Hepatocyte (in vitro differentiated cells): Measurements from ENCODE around the gene DEF6. TPM values are rescaled to one million over a fixed set of nuclear protein-coding genes. Genes with fewer than 3 reads are reported as not detected.
A peak's percentile ranks its signal among the peaks of the same experiment; 100 is the strongest.
"Not testable (repeated sequence)": the region's sequence is repeated elsewhere in the genome, so short reads cannot be mapped to it uniquely, and the experiment has no call there.

Experiments used
- DNase-seq: peaks from one replicate; pipeline ENCODE4 v3.0.0-alpha.2; 2016; ENCODE audit warnings: low spot score
- H2AFZ ChIP-seq: fragments of 200-600 bp; sonication (generic); 2 replicates; pipeline ENCODE4 v1.6.0; 2016; ENCODE audit warnings: antibody characterized with exemption, mild to moderate bottlenecking
- H3K27ac ChIP-seq: fragments of 200-600 bp; sonication (generic); 2 replicates; pipeline ENCODE4 v1.5.1; 2016; ENCODE audit warnings: mild to moderate bottlenecking
- H3K27me3 ChIP-seq: fragments of 200-600 bp; sonication (generic); 2 replicates; pipeline ENCODE4 v1.6.1; 2016
- H3K36me3 ChIP-seq: fragments of 200-600 bp; sonication (generic); replicated peaks from 2 replicates; pipeline ENCODE4 v1.5.1; 2016; ENCODE audit warnings: low read depth; ENCODE audit not compliant: insufficient read depth
- H3K4me1 ChIP-seq: fragments of 200-600 bp; sonication (generic); 2 replicates; pipeline ENCODE4 v1.5.1; 2016; ENCODE audit warnings: mild to moderate bottlenecking, moderate library complexity; ENCODE audit not compliant: insufficient read depth
- H3K4me2 ChIP-seq: fragments of 200-600 bp; sonication (generic); 2 replicates; pipeline ENCODE4 v1.6.0; 2016
- H3K4me3 ChIP-seq: fragments of 200-600 bp; sonication (generic); 2 replicates; pipeline ENCODE4 v1.5.1; 2016; ENCODE audit warnings: mild to moderate bottlenecking
- H3K79me2 ChIP-seq: fragments of 200-600 bp; sonication (generic); 2 replicates; pipeline ENCODE4 v1.6.0; 2017; ENCODE audit warnings: mild to moderate bottlenecking
- H3K9me2 ChIP-seq: fragments of 200-600 bp; sonication (generic); replicated peaks from 2 replicates; pipeline ENCODE4 v1.6.0; 2017; ENCODE audit warnings: mild to moderate bottlenecking; ENCODE audit not compliant: insufficient read depth
- H3K9me3 ChIP-seq: fragments of 200-600 bp; sonication (generic); 2 replicates; pipeline ENCODE4 v1.5.1; 2016; ENCODE audit warnings: low read depth, mild to moderate bottlenecking
- H4K20me1 ChIP-seq: fragments of 200-600 bp; sonication (generic); 2 replicates; pipeline ENCODE4 v1.6.0; 2016; ENCODE audit warnings: mild to moderate bottlenecking; ENCODE audit not compliant: insufficient read depth, poor library complexity, severe bottlenecking
- EZH2 ChIP-seq: fragments of 200-600 bp; sonication (generic); IDR thresholded peaks from 2 replicates; pipeline ENCODE4 v1.6.1; 2016; ENCODE audit warnings: antibody characterized with exemption, mild to moderate bottlenecking, borderline replicate concordance
- EZH2phosphoT487 ChIP-seq: fragments of 200-600 bp; sonication (generic); IDR thresholded peaks from one replicate; pipeline ENCODE4 v1.6.1; 2018; ENCODE audit warnings: antibody characterized with exemption, mild to moderate bottlenecking, low read depth, moderate library complexity; ENCODE audit not compliant: unreplicated experiment, severe bottlenecking
- WGBS: methylation state at CpG from one replicate; pipeline ENCODE4 v1.1.6; 2016; ENCODE audit warnings: low lambda C conversion rate; ENCODE audit errors: missing lambda C conversion rate; 5-methylcytosine and 5-hydroxymethylcytosine counted together
- polyA plus RNA-seq: library from polyadenylated mRNA; unstranded; fragments of >200 nt; fragmentation: Nextera tagmentation; extraction: Ambion mirVana; gene quantifications from 2 replicates; pipeline ENCODE4 v1.2.1, GENCODE V29; 2016
- total RNA-seq: library from RNA; depleted of rRNA; stranded (reverse); fragments of >200 nt; gene quantifications from 2 replicates; pipeline ENCODE4 v1.2.3, GENCODE V29; 2014
- TF ChIP-seq, protein P1 (sequence below): fragments of 200-600 bp; sonication (generic); IDR thresholded peaks from 2 replicates; pipeline ENCODE4 v1.5.1; 2016; ENCODE audit warnings: antibody characterized with exemption, mild to moderate bottlenecking; ENCODE audit not compliant: poor library complexity

Gene DEF6
- total and polyA plus RNA-seq, 2 experiments from 2014 or later, result 3.7 to 3.8 TPM

DNA sequence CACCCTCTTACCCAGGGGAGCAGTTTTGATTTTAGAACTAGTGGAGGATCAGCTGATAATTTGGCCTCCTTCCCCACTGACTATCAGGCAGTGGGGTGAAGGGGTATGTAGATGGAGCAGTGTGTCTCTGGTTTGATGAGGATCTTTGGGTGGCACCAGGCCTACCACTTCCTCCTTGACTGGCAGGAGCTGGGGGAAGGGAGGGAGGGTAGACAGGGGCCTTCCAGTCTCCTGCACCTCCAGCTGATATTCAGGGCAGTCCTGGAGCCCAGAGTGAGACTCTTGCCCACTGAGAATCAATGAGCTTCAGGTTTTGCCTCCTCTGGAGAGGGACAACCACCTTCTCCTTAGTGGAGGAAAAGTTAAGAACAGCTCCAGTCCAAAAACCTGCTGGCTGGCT, 3.2 kb downstream of the DEF6 start:
- peaks cover 10% of the 10 kb centered on the region for H3K4me1 ChIP-seq
- no peaks in the 10 kb centered on the region for H3K79me2 ChIP-seq
- H3K27ac ChIP-seq, result no peak overlapping the region

DNA sequence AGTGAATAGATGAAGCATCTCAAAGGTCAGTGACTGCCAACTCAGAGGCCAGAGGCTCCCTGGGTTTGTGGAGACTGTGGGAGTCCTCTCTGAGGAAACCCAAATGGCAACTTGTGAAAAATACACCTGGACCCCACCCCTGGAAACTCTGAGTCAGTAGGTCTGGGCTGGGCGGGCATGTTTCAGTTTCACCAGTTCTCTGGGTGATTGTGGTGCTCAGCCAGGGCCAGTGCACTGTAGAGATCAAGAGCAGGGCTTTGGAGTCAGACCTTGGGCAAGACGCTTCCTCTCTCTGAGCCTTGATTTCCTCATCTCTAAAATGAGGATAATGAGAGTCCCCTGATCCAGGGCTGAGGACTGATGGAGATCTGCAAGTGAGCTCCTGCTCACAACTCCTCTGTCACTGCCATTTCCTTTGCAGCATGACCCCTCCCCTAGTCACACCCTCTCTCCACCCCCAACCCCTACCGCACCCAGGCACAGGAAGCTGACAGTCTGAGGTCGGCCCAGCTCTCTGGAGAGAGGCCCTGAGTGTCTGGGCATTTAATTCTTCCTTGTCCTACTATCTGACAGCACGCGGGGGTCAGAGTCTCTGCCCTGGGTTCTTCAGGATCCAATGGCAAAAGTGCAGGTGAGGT, 5.1 kb downstream of the DEF6 start:
- Histone ChIP-seq H3K79me2 (no peaks in the 10 kb centered on the region), H3K4me3 (no peak overlapping the region), H3K9me3 (no peaks in the 10 kb centered on the region), H4K20me1 (no peaks in the 10 kb centered on the region), H3K27ac (peak overlapping the region; percentile 33), H3K9me2 (no peaks in the 10 kb centered on the region), H3K36me3 (no peaks in the 10 kb centered on the region), H2AFZ (no peak overlapping the region), H3K4me1 (peaks cover 10% of the 10 kb centered on the region), H3K4me2 (no peak overlapping the region), H3K27me3 (no peaks in the 10 kb centered on the region)
- WGBS, result 50% methylated on average over 6 of the region's 6 CpGs
- no peak for TF ChIP-seq EZH2phosphoT487
- TF ChIP-seq, protein P1, sequence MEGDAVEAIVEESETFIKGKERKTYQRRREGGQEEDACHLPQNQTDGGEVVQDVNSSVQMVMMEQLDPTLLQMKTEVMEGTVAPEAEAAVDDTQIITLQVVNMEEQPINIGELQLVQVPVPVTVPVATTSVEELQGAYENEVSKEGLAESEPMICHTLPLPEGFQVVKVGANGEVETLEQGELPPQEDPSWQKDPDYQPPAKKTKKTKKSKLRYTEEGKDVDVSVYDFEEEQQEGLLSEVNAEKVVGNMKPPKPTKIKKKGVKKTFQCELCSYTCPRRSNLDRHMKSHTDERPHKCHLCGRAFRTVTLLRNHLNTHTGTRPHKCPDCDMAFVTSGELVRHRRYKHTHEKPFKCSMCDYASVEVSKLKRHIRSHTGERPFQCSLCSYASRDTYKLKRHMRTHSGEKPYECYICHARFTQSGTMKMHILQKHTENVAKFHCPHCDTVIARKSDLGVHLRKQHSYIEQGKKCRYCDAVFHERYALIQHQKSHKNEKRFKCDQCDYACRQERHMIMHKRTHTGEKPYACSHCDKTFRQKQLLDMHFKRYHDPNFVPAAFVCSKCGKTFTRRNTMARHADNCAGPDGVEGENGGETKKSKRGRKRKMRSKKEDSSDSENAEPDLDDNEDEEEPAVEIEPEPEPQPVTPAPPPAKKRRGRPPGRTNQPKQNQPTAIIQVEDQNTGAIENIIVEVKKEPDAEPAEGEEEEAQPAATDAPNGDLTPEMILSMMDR, result no peak
- TF ChIP-seq EZH2, result no peak
- peak; percentile 50 for DNase-seq

More for the DNA sequence above, 3.2 kb downstream of the DEF6 start:
- no peak overlapping the region for H2AFZ ChIP-seq
- H3K9me2 ChIP-seq, result no peaks in the 10 kb centered on the region
- no peaks in the 10 kb centered on the region for H3K36me3 ChIP-seq
- no peaks in the 10 kb centered on the region for H3K9me3 ChIP-seq
- H3K4me3 ChIP-seq, result no peak overlapping the region
- no peaks in the 10 kb centered on the region for H4K20me1 ChIP-seq
- H3K27me3 ChIP-seq, result no peaks in the 10 kb centered on the region
- no peak for DNase-seq
- no peak for TF ChIP-seq EZH2
- no peak overlapping the region for H3K4me2 ChIP-seq

DNA sequence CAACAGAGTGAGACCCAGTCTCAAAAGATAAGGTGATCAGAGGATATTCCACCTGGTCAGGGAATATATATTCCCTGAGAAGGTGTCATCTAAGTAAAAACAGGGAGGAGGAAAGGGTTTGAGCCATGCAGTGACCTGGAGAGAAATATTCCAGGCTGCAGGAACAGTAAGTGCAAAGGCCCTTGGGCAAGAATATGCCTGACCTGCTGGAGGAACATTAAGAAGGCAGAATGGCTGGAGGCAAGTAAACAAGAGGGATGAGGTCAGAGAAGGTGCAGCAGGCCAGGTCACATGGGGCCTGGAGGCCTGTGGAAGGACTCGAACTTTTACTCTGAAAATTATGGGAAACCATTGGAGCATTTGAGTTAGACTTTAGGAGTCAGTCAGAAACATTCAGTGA, 6.7 kb downstream of the DEF6 start:
- Histone ChIP-seq H3K4me3 (no peak overlapping the region), H4K20me1 (no peaks in the 10 kb centered on the region), H2AFZ (no peak overlapping the region), H3K36me3 (no peaks in the 10 kb centered on the region), H3K27ac (no peak overlapping the region), H3K9me3 (no peaks in the 10 kb centered on the region), H3K9me2 (no peaks in the 10 kb centered on the region), H3K4me1 (peaks cover 5% of the 10 kb centered on the region), H3K27me3 (no peaks in the 10 kb centered on the region), H3K4me2 (no peak overlapping the region), H3K79me2 (no peaks in the 10 kb centered on the region)
- WGBS, result 91% methylated on average over 1 of the region's 1 CpG
- no peak for TF ChIP-seq EZH2
- TF ChIP-seq EZH2phosphoT487, result no peak
- TF ChIP-seq, protein P1, result no peak
- no peak for DNase-seq

- no peaks in the 10 kb centered on the region for H3K9me2 ChIP-seq
Measured at GRCh38 chr6:35305117-35305516, 7.5 kb downstream of the DEF6 start.

GRCh38 chr6:35307138-35307537, 9.5 kb downstream of the DEF6 start:
- H3K36me3 ChIP-seq, H3K4me3 ChIP-seq, H3K9me2 ChIP-seq, H3K27me3 ChIP-seq, H2AFZ ChIP-seq, H3K27ac ChIP-seq, H3K79me2 ChIP-seq, H3K4me1 ChIP-seq, H3K4me2 ChIP-seq, H4K20me1 ChIP-seq, DNase-seq, H3K9me3 ChIP-seq: not testable (repeated sequence)
- WGBS, result 96% methylated on average over 15 of the region's 15 CpGs

More at GRCh38 chr6:35305117-35305516, 7.5 kb downstream of the DEF6 start:
- no peak for TF ChIP-seq EZH2
- TF ChIP-seq, protein P1, result no peak
- no peak for TF ChIP-seq EZH2phosphoT487
- Histone ChIP-seq H3K4me2 (no peak overlapping the region), H2AFZ (no peak overlapping the region), H3K27me3 (no peaks in the 10 kb centered on the region), H3K79me2 (no peaks in the 10 kb centered on the region), H3K4me3 (no peak overlapping the region), H3K9me3 (no peaks in the 10 kb centered on the region), H3K36me3 (no peaks in the 10 kb centered on the region), H4K20me1 (no peaks in the 10 kb centered on the region), H3K4me1 (peaks cover 5% of the 10 kb centered on the region), H3K27ac (no peak overlapping the region)
- 91% methylated on average over 8 of the region's 8 CpGs for WGBS
- no peak for DNase-seq

GRCh38 chr6:35308543-35308942, 10.9 kb downstream of the DEF6 start:
- not testable (repeated sequence) for H3K9me3 ChIP-seq

More at GRCh38 chr6:35308543-35308942, 10.9 kb downstream of the DEF6 start:
- not testable (repeated sequence) for H3K4me2 ChIP-seq, H3K79me2 ChIP-seq, H2AFZ ChIP-seq, H3K4me1 ChIP-seq, H3K36me3 ChIP-seq, H3K27me3 ChIP-seq, H3K27ac ChIP-seq, DNase-seq, H3K9me2 ChIP-seq, H3K4me3 ChIP-seq, H4K20me1 ChIP-seq
- 98% methylated on average over 2 of the region's 2 CpGs for WGBS
